B cell (primary cell): Measurements from ENCODE around the gene ITGAE.

Experiments used
- CTCF ChIP-seq: fragments of 200-600 bp; IDR thresholded peaks from one replicate; pipeline ENCODE4 v1.8.0; 2022; ENCODE audit warnings: antibody characterized with exemption, mild to moderate bottlenecking
- EZH2 ChIP-seq: IDR thresholded peaks from 2 replicates; pipeline ENCODE4 v1.6.1; 2012; ENCODE audit warnings: borderline replicate concordance, low read depth, mild to moderate bottlenecking, moderate library complexity, low read length; ENCODE audit not compliant: insufficient read depth, poor library complexity, severe bottlenecking

DNA sequence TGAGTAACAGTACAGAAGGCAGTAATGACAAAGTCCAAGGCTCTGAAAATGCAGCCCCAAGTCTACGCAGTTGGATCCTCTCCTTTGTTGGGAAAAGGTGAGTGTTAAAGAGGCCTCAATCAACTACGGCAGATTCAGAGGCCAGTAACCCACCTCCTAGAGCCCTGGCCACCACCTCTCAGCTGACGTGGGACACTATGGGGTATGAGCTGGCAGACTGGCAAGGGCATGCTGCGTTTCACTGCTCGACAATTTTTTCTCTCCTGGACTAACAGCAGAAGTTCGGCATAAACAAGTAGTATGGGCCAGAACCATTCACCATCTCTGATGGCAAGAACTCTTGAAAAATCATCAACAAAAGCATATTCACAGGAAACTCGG is 27.9 kb upstream of the ITGAE start:
- TF ChIP-seq CTCF, result no peak
- no peak for TF ChIP-seq EZH2
